GM21390 (cell line): ENCODE results near the gene SHLD3.
"Not testable (repeated sequence)": the region's sequence is repeated elsewhere in the genome, so short reads cannot be mapped to it uniquely, and the experiment has no call there.

Experiments
- ATAC-seq: cut with Tn5 transposase; IDR thresholded peaks from one replicate; pipeline ENCODE4 v1.9.1; 2021; ENCODE audit not compliant: unreplicated experiment

The SHLD3 gene

GRCh38 chr5:65624571-65625555 is at the start of gene SHLD3, which contains the start of gene TRAPPC13:
Gene SHLD3, plus strand, starts transcription at chr5:65625027. Its CDS starts 4,561 bp downstream, at chr5:65629588.
Gene TRAPPC13, plus strand, starts transcription at chr5:65625027. Its CDS starts 34 bp downstream, at chr5:65625061.
- peak; percentile 73 for ATAC-seq

GRCh38 chr5:65577141-65577540 is 47.7 kb upstream of the SHLD3 start:
- no peak for ATAC-seq

- ATAC-seq = no peak
These were observed 36.1 kb upstream of the SHLD3 start for GRCh38 chr5:65588694-65589093.

GRCh38 chr5:65601761-65602160 is 23.1 kb upstream of the SHLD3 start:
- ATAC-seq = not testable (repeated sequence)

- ATAC-seq = no peak
These were observed 13.3 kb upstream of the SHLD3 start for GRCh38 chr5:65611524-65611923.

GRCh38 chr5:65612298-65612907 is 12.4 kb upstream of the SHLD3 start:
- ATAC-seq = no peak

GRCh38 chr5:65620021-65620420 is 4.8 kb upstream of the SHLD3 start:
- ATAC-seq = no peak

- not testable (repeated sequence) for ATAC-seq
These were observed 2.9 kb upstream of the SHLD3 start for GRCh38 chr5:65621961-65622360.

GRCh38 chr5:65623482-65623881 is 1.3 kb upstream of the SHLD3 start:
- ATAC-seq = no peak

- peak; percentile 95 for ATAC-seq
These were observed 729 bp upstream of the SHLD3 start, which contains the start of gene TRIM23 for GRCh38 chr5:65624025-65624570. Gene TRIM23, minus strand, starts transcription at chr5:65624333. Its CDS starts 59 bp downstream, at chr5:65624274.

GRCh38 chr5:65625743-65626142 is 916 bp downstream of the SHLD3 start:
- ATAC-seq = no peak

GRCh38 chr5:65630981-65631380 is 6.2 kb downstream of the SHLD3 start:
- no peak for ATAC-seq

GRCh38 chr5:65640240-65640639 is 15.4 kb downstream of the SHLD3 start:
- no peak for ATAC-seq

GRCh38 chr5:65646938-65647337 is 22.1 kb downstream of the SHLD3 start:
- ATAC-seq = no peak

- ATAC-seq = no peak
These were observed 23.1 kb downstream of the SHLD3 start for GRCh38 chr5:65647941-65648340.

GRCh38 chr5:65651144-65651543 is 26.3 kb downstream of the SHLD3 start:
- ATAC-seq = no peak

GRCh38 chr5:65654713-65655112 is 29.9 kb downstream of the SHLD3 start:
- ATAC-seq = no peak

GRCh38 chr5:65663804-65664521 is 39.1 kb downstream of the SHLD3 start:
- no peak for ATAC-seq

- no peak for ATAC-seq
These were observed 43.9 kb downstream of the SHLD3 start for GRCh38 chr5:65668696-65669095.

GRCh38 chr5:65672796-65673195 is 48.0 kb downstream of the SHLD3 start:
- no peak for ATAC-seq

- ATAC-seq = no peak
These were observed 49.9 kb downstream of the SHLD3 start for GRCh38 chr5:65674749-65675148.
